Mucosa of stomach (tissue), 1 donor: ENCODE measurements around the gene PAK4.

ENCODE experiments used
- H3K27me3 ChIP-seq: one replicate; pipeline ENCODE4 v1.7.0; 2013; ENCODE audit warnings: mild to moderate bottlenecking, low read length; ENCODE audit not compliant: control insufficient read depth, insufficient read depth
- H3K36me3 ChIP-seq: one replicate; pipeline ENCODE4 v1.7.0; 2013; ENCODE audit warnings: low read length; ENCODE audit not compliant: control insufficient read depth, insufficient read depth
- H3K4me1 ChIP-seq: one replicate; pipeline ENCODE4 v1.7.0; 2013; ENCODE audit warnings: mild to moderate bottlenecking, low read length; ENCODE audit not compliant: control insufficient read depth, insufficient read depth
- H3K4me3 ChIP-seq: one replicate; pipeline ENCODE4 v1.7.0; 2013; ENCODE audit warnings: low read length
- H3K9ac ChIP-seq: one replicate; pipeline ENCODE4 v1.7.0; 2013; ENCODE audit warnings: mild to moderate bottlenecking, low read length, moderate library complexity
- H3K9me3 ChIP-seq: one replicate; pipeline ENCODE4 v1.7.0; 2013; ENCODE audit warnings: mild to moderate bottlenecking, low read length, moderate library complexity; ENCODE audit not compliant: control insufficient read depth
- donor health status: Pancreatic carcinoma.

PAK4 gene

DNA sequence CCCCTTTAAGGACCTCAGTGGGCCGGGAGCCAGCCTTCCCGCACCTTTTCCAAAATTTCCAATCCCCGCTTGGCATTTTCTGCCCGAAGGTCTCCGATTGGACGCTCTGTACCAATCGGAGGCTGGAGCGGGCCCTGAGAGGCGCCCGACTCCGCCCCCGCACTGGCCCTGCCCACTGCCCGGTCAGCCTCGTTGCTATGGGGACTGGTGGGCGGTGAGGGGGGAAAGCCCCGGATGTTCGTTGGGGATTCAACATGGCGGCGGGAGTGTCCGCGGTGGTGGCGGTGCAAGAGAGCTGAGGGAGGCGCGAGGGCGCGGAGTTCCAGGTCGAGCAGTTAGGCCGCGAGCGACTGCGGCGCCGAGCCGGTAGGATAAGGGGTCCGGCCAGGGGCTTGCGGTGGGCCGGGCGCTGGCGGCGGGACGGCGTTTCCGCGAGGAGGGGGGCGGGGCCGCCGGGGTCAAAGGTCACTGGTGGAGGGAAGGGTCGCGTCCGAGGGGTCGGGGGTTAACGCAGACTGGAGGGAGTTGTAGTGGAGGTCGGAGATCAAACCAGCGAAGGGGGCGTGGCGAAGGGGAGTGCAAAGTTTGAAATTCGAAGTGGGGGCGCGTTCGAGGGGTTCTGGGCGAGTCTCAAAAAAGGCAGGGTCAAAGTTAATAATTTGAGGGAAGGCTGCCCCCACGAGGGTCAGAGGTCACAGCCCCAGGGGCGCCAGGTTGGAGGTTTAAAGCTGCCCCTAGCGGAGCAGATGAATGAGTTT is at the start of gene PAK4:
TSS of gene PAK4 (plus strand) at position 233 of the 758 bp plus-strand sequence. CDS start 43,768 bp downstream, outside the sequence.
- Histone ChIP-seq H3K9ac (peak within 1 kb of the TSS; percentile 82), H3K4me3 (peak within 1 kb of the TSS; percentile 50), H3K36me3 (no peaks in the 10 kb centered on the region), H3K27me3 (no peaks in the 10 kb centered on the region), H3K4me1 (peaks cover 41% of the 10 kb centered on the region), H3K9me3 (no peaks in the 10 kb centered on the region)

DNA sequence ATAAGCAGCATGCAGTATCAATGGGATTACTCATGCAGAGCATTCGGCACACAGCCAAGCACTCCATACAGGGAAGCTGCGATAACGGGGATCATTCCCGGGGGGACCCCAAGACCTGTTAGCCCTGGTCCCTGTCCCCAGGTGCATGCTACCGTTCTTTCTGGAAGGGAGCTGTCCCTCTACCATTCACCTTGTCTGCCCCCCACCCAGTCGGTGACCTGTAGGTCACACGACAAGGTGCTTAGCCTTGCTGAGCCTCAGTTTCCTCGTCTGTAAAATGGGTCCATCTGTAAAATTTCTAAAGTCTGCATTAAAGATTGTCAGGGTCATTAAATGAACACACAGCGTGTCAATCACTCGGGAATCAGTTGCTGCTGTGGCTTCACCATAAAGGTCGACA is 48.3 kb upstream of the PAK4 start:
- peaks cover 5% of the 10 kb centered on the region for H3K27me3 ChIP-seq
- H3K9ac ChIP-seq = no peak overlapping the region

DNA sequence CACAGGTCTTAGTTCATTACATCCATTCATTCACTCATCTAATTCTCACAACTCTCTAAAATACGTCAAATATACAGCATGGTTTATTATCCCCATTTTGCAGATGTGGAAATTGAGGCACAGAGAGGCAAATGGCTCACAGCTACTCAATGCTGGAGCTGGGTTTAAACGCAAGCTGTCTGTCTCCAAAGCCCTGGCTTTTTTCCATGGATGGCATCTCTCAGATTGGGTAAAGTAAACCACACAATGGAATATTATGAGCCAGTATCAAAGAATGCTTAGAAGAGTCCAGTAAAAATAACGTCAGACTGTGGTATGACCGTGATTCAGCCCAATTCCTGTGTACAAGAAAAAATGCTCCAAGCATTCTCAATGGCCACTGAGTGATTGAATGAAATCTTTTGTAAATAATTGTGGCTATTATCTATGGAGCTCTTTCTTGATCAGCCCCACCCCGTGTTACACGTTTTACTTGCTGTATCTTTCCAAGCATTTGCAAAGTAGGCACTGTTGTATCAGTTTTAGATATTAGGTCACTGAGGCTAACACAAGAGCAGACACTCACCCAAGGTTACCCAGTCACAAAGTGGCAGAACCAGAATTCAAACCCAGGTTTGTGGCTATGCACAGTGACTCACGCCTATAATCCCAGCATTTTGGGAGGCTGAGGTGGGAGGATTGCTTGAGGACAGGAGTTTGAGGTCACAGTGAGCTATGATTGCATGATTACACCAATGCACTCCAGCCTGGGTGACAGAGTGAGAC is 47.0 kb upstream of the PAK4 start:
- Histone ChIP-seq H3K9me3 (no peaks in the 10 kb centered on the region), H3K36me3 (no peaks in the 10 kb centered on the region), H3K27me3 (peaks cover 18% of the 10 kb centered on the region), H3K9ac (no peak overlapping the region), H3K4me1 (peaks cover 2% of the 10 kb centered on the region), H3K4me3 (no peak overlapping the region)

More for the DNA sequence above, 48.3 kb upstream of the PAK4 start:
- no peak overlapping the region for H3K4me3 ChIP-seq
- no peaks in the 10 kb centered on the region for H3K4me1 ChIP-seq
- no peaks in the 10 kb centered on the region for H3K36me3 ChIP-seq
- no peaks in the 10 kb centered on the region for H3K9me3 ChIP-seq

DNA sequence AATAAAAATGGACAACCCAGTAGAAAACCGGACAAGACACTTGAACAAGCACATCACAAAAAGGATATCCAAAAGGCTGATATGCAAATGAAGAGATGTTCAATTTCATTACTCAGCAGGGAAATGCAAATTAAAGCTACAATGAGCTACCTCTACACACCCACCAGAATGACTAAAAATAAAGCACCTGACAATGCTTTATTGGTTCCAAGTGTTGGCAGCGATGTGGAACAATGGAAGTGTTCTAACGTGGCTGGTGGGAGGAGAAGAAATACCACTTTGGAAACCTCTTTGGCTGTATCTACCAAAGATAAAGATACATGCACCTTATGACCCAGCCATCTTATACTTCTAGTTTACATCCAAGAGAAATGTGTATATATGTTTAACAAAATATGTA is 45.2 kb upstream of the PAK4 start:
- Histone ChIP-seq H3K27me3 (peaks cover 33% of the 10 kb centered on the region), H3K4me1 (peaks cover 5% of the 10 kb centered on the region), H3K9ac (no peak overlapping the region), H3K36me3 (no peaks in the 10 kb centered on the region), H3K4me3 (no peak overlapping the region), H3K9me3 (no peaks in the 10 kb centered on the region)

GRCh38 chr19:39082167-39082566 is 43.4 kb upstream of the PAK4 start:
- Histone ChIP-seq H3K36me3 (no peaks in the 10 kb centered on the region), H3K9ac (no peak overlapping the region), H3K4me3 (no peak overlapping the region), H3K4me1 (peaks cover 5% of the 10 kb centered on the region), H3K9me3 (no peaks in the 10 kb centered on the region), H3K27me3 (peaks cover 32% of the 10 kb centered on the region)

DNA sequence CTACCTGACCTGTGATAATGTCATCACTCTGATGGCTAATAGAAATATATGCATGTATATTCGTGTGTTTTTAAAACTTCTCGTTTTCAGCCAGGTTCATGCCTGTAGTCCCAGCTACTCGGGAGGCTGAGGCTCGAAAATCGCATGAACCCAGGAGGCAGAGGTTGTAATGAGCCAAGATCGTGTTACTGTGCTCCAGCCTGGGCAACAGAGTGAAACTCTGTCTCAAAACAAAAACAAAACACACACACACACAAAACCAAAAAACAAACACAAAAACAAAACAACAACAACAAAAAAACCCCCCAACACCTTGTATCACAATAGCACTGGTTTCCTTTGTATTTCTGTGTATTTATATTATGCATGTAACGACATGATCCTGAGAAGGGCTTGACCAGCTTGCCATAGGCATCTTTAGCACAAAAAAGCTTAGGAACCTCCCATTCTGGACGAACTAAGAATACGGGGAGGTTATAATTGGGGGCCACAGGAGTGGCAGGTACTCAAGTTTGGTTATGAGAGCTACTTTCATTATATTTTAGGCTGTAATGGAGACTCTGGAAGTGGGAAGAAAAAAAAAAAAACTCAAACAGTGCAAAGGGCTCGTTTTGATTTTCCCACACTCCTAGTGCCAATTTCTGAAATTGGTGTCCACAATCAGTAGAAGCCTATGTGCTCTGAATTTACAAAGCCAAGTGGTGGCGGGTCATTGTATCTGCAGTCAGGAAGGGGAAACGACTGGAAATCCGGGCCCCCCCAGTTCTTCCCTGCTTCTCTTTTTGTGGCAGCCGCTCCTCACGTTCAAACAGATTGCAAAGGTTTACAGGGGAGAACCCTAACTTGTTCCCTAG is 42.6 kb upstream of the PAK4 start:
- Histone ChIP-seq H3K27me3 (peaks cover 32% of the 10 kb centered on the region), H3K4me3 (no peak overlapping the region), H3K9ac (no peak overlapping the region), H3K36me3 (no peaks in the 10 kb centered on the region), H3K9me3 (no peaks in the 10 kb centered on the region), H3K4me1 (peaks cover 5% of the 10 kb centered on the region)

DNA sequence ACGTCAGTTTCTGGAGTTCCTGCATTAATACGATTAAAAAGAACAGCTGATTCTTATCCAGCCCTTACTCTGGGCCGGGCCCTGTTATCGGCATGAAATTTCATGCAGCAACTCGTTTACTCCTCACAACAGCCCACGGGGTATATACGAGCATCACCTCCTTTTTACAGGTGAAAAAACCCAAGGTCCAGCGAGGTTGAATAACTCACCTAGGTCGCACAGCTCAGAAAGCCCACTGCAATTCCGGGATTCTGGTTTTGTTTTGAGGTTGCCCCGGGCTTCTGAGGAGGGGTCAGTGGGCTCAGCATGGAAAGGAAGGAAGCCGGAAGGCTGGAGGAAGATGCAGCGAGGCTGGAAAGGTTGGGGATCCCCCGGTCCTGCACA is 42.0 kb upstream of the PAK4 start:
- H3K4me1 ChIP-seq = peaks cover 5% of the 10 kb centered on the region
- H3K36me3 ChIP-seq = no peaks in the 10 kb centered on the region
- H3K9me3 ChIP-seq = no peaks in the 10 kb centered on the region
- H3K27me3 ChIP-seq = peaks cover 32% of the 10 kb centered on the region
- H3K4me3 ChIP-seq = no peak overlapping the region
- H3K9ac ChIP-seq = no peak overlapping the region

GRCh38 chr19:39083983-39084731 is 41.4 kb upstream of the PAK4 start, which contains the start of gene ACP7:
ACP7 (plus strand) TSS chr19:39084368; CDS start chr19:39085270, 902 bp downstream.
- Histone ChIP-seq H3K9me3 (no peaks in the 10 kb centered on the region), H3K36me3 (no peaks in the 10 kb centered on the region), H3K4me3 (no peak within 1 kb of the TSS), H3K9ac (no peak within 1 kb of the TSS), H3K4me1 (peaks cover 5% of the 10 kb centered on the region), H3K27me3 (peaks cover 32% of the 10 kb centered on the region)

GRCh38 chr19:39084732-39085080 is 40.9 kb upstream of the PAK4 start:
- H3K36me3 ChIP-seq = no peaks in the 10 kb centered on the region
- H3K4me1 ChIP-seq = peaks cover 5% of the 10 kb centered on the region
- peaks cover 32% of the 10 kb centered on the region for H3K27me3 ChIP-seq
- no peak overlapping the region for H3K4me3 ChIP-seq
- H3K9me3 ChIP-seq = no peaks in the 10 kb centered on the region
- no peak overlapping the region for H3K9ac ChIP-seq

DNA sequence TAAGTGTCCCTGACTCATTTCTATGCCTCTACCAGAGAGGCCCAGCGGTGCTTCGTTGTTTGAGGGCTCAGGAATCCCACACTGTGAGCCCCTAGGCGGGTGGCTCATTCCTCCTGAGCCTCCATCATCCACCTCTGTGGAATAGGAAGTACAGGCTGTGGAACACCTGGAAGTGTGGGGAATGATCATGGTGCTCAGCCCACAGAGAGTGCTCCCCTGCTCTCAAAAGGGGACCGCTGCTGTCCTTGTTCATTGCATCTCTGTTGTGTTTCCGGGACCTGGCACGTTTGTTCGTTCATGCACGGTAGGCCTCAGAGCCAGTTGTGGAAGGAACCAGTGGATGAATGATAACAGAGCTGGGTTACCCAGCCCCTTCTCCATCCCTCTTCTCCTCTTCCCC is 40.2 kb upstream of the PAK4 start:
- Histone ChIP-seq H3K27me3 (peaks cover 32% of the 10 kb centered on the region), H3K9ac (no peak overlapping the region), H3K36me3 (no peaks in the 10 kb centered on the region), H3K4me1 (peaks cover 5% of the 10 kb centered on the region), H3K4me3 (no peak overlapping the region), H3K9me3 (no peaks in the 10 kb centered on the region)

- Histone ChIP-seq H3K36me3 (no peaks in the 10 kb centered on the region), H3K27me3 (peaks cover 32% of the 10 kb centered on the region), H3K4me3 (no peak overlapping the region), H3K4me1 (peaks cover 5% of the 10 kb centered on the region), H3K9ac (no peak overlapping the region), H3K9me3 (no peaks in the 10 kb centered on the region)
Measured at GRCh38 chr19:39086386-39086785, 39.2 kb upstream of the PAK4 start.
